Activated naive CD4-positive, alpha-beta T cell treated with anti-CD3 and anti-CD28 coated beads for 36 hours (primary cell): Measurements from ENCODE around the gene BAZ2B. TPM values are rescaled to one million over a fixed set of nuclear protein-coding genes. Genes with fewer than 3 reads are reported as not detected.
A peak's percentile ranks its signal among the peaks of the same experiment; 100 is the strongest.
"Not testable (repeated sequence)": the region's sequence is repeated elsewhere in the genome, so short reads cannot be mapped to it uniquely, and the experiment has no call there.

Experiments
- CTCF ChIA-PET: fragments of 350-600 bp; sonication (Branson Sonifier 250); formaldehyde crosslinking; loops from one replicate; lab custom pipeline; 2021; ENCODE audit warnings: antibody characterized with exemption; lab: Charles Lee
- DNase-seq: peaks from one replicate; pipeline ENCODE4 v3.0.0-alpha.2; 2020
- H3K27ac Mint-ChIP-seq: one replicate; pipeline ENCODE4 v1.8.0; 2021; ENCODE audit warnings: mild to moderate bottlenecking, mixed read lengths
- H3K27me3 Mint-ChIP-seq: one replicate; pipeline ENCODE4 v1.8.0; 2021; ENCODE audit warnings: low read depth, mixed read lengths
- H3K36me3 Mint-ChIP-seq: one replicate; pipeline ENCODE4 v1.8.0; 2021; ENCODE audit warnings: low read depth, mixed read lengths
- H3K4me1 Mint-ChIP-seq: one replicate; pipeline ENCODE4 v1.8.0; 2021; ENCODE audit warnings: low read depth, mixed read lengths
- H3K4me3 Mint-ChIP-seq: one replicate; pipeline ENCODE4 v1.8.0; 2021; ENCODE audit warnings: mild to moderate bottlenecking, moderate library complexity, mixed read lengths
- H3K9me3 Mint-ChIP-seq: one replicate; pipeline ENCODE4 v1.8.0; 2021; ENCODE audit warnings: mixed read lengths
- intact Hi-C: fragments of 100-400 bp; cut with micrococcal nuclease; formaldehyde crosslinking; loops from one replicate; pipeline ENCODE4 v1.15.1; 2023
- total RNA-seq, 2 experiments: library from RNA; stranded (reverse); gene quantifications; one replicate each; pipeline ENCODE4 v1.2.3, GENCODE V29; 2021

Gene BAZ2B
- total RNA-seq, 2 experiments from 2014 or later: 8.3 to 9.7 TPM

GRCh38 chr2:159410276-159410675 lies 206.1 kb downstream of the BAZ2B start:
- H3K27ac Mint-ChIP-seq: no peak overlapping the region

GRCh38 chr2:159409116-159409800 lies 207.1 kb downstream of the BAZ2B start:
- intact Hi-C loops: no loop called here
- no peak overlapping the region for H3K27ac Mint-ChIP-seq

More at GRCh38 chr2:159410276-159410675, 206.1 kb downstream of the BAZ2B start:
- Mint-ChIP-seq H3K4me3 (no peak overlapping the region), H3K9me3 (no peaks in the 10 kb centered on the region), H3K27me3 (no peaks in the 10 kb centered on the region), H3K36me3 (peaks cover 3% of the 10 kb centered on the region), H3K4me1 (peaks cover 5% of the 10 kb centered on the region)
- peak; percentile 10 for DNase-seq
- CTCF ChIA-PET: no interaction called here
- intact Hi-C loops: no loop called here

GRCh38 chr2:159402790-159403189 lies 213.6 kb downstream of the BAZ2B start:
- H3K9me3 Mint-ChIP-seq: no peaks in the 10 kb centered on the region
- no peaks in the 10 kb centered on the region for H3K36me3 Mint-ChIP-seq
- no peak overlapping the region for H3K4me3 Mint-ChIP-seq
- DNase-seq: no peak
- H3K27me3 Mint-ChIP-seq: no peaks in the 10 kb centered on the region
- intact Hi-C loops: no loop called here
- no peaks in the 10 kb centered on the region for H3K4me1 Mint-ChIP-seq
- H3K27ac Mint-ChIP-seq: no peak overlapping the region
- CTCF ChIA-PET: no interaction called here

More at GRCh38 chr2:159409116-159409800, 207.1 kb downstream of the BAZ2B start:
- H3K9me3 Mint-ChIP-seq: no peaks in the 10 kb centered on the region
- no peak overlapping the region for H3K4me3 Mint-ChIP-seq
- CTCF ChIA-PET: no interaction called here
- peaks cover 3% of the 10 kb centered on the region for H3K36me3 Mint-ChIP-seq
- peaks cover 5% of the 10 kb centered on the region for H3K4me1 Mint-ChIP-seq
- DNase-seq: no peak
- no peaks in the 10 kb centered on the region for H3K27me3 Mint-ChIP-seq

- H3K4me1 Mint-ChIP-seq, H3K4me3 Mint-ChIP-seq, H3K27me3 Mint-ChIP-seq, H3K9me3 Mint-ChIP-seq, CTCF ChIA-PET, H3K36me3 Mint-ChIP-seq, H3K27ac Mint-ChIP-seq, DNase-seq, intact Hi-C loops: not testable (repeated sequence)
These were observed 214.2 kb downstream of the BAZ2B start for GRCh38 chr2:159402160-159402559.

GRCh38 chr2:159399716-159400415 lies 216.5 kb downstream of the BAZ2B start:
- Mint-ChIP-seq H3K27ac (no peak overlapping the region), H3K4me1 (no peaks in the 10 kb centered on the region), H3K4me3 (no peak overlapping the region), H3K9me3 (no peaks in the 10 kb centered on the region), H3K36me3 (peaks cover 2% of the 10 kb centered on the region), H3K27me3 (no peaks in the 10 kb centered on the region)
- no peak for DNase-seq
- CTCF ChIA-PET: no interaction called here
- intact Hi-C loops: no loop called here

GRCh38 chr2:159396799-159397198 lies 219.5 kb downstream of the BAZ2B start:
- no peak overlapping the region for H3K4me3 Mint-ChIP-seq
- no peaks in the 10 kb centered on the region for H3K9me3 Mint-ChIP-seq
- peaks cover 2% of the 10 kb centered on the region for H3K36me3 Mint-ChIP-seq
- no peak overlapping the region for H3K27ac Mint-ChIP-seq
- intact Hi-C loops: no loop called here
- CTCF ChIA-PET: no interaction called here
- no peaks in the 10 kb centered on the region for H3K27me3 Mint-ChIP-seq
- no peaks in the 10 kb centered on the region for H3K4me1 Mint-ChIP-seq
- no peak for DNase-seq

- CTCF ChIA-PET: no interaction called here
- Mint-ChIP-seq H3K4me3 (no peak overlapping the region), H3K4me1 (no peaks in the 10 kb centered on the region), H3K27me3 (no peaks in the 10 kb centered on the region), H3K27ac (no peak overlapping the region), H3K36me3 (peaks cover 2% of the 10 kb centered on the region), H3K9me3 (no peaks in the 10 kb centered on the region)
- intact Hi-C loops: no loop called here
- DNase-seq: no peak
These were observed 233.8 kb downstream of the BAZ2B start for GRCh38 chr2:159382447-159383028.

- Mint-ChIP-seq H3K4me1 (no peaks in the 10 kb centered on the region), H3K9me3 (no peaks in the 10 kb centered on the region), H3K27me3 (no peaks in the 10 kb centered on the region), H3K36me3 (peaks cover 2% of the 10 kb centered on the region), H3K27ac (no peak overlapping the region), H3K4me3 (no peak overlapping the region)
- intact Hi-C loops: no loop called here
- CTCF ChIA-PET: no interaction called here
- no peak for DNase-seq
These were observed 234.8 kb downstream of the BAZ2B start for GRCh38 chr2:159381574-159381973.

GRCh38 chr2:159380685-159381239 lies 235.6 kb downstream of the BAZ2B start:
- no peak for DNase-seq
- no peak overlapping the region for H3K4me3 Mint-ChIP-seq
- H3K4me1 Mint-ChIP-seq: no peaks in the 10 kb centered on the region
- no peaks in the 10 kb centered on the region for H3K9me3 Mint-ChIP-seq
- H3K27ac Mint-ChIP-seq: no peak overlapping the region
- peaks cover 2% of the 10 kb centered on the region for H3K36me3 Mint-ChIP-seq
- intact Hi-C loops: no loop called here
- CTCF ChIA-PET: no interaction called here
- no peaks in the 10 kb centered on the region for H3K27me3 Mint-ChIP-seq

- Mint-ChIP-seq H3K36me3 (peaks cover 2% of the 10 kb centered on the region), H3K27me3 (no peaks in the 10 kb centered on the region), H3K4me3 (no peak overlapping the region), H3K9me3 (no peaks in the 10 kb centered on the region), H3K27ac (no peak overlapping the region), H3K4me1 (no peaks in the 10 kb centered on the region)
- intact Hi-C loops: no loop called here
- CTCF ChIA-PET: no interaction called here
- no peak for DNase-seq
These were observed 237.2 kb downstream of the BAZ2B start for GRCh38 chr2:159379181-159379580.

- Mint-ChIP-seq H3K4me3 (no peak overlapping the region), H3K9me3 (no peaks in the 10 kb centered on the region), H3K4me1 (no peaks in the 10 kb centered on the region), H3K27me3 (no peaks in the 10 kb centered on the region), H3K36me3 (peaks cover 5% of the 10 kb centered on the region), H3K27ac (no peak overlapping the region)
- CTCF ChIA-PET: interaction anchor here (1.2 kb wide), 1 partner anchor 11 kb away, joined by 3 read pairs; no protein-coding TSS in a partner anchor
- DNase-seq: no peak
- intact Hi-C loops: no loop called here
These were observed 241.1 kb downstream of the BAZ2B start for GRCh38 chr2:159375241-159375640.

- no peaks in the 10 kb centered on the region for H3K4me1 Mint-ChIP-seq
- no peak overlapping the region for H3K27ac Mint-ChIP-seq
- H3K4me3 Mint-ChIP-seq: no peak overlapping the region
- H3K27me3 Mint-ChIP-seq: no peaks in the 10 kb centered on the region
- no peaks in the 10 kb centered on the region for H3K9me3 Mint-ChIP-seq
- intact Hi-C loops: no loop called here
- H3K36me3 Mint-ChIP-seq: peaks cover 11% of the 10 kb centered on the region
- CTCF ChIA-PET: interaction anchor here (0.8 kb wide), 1 partner anchor 197 kb away, joined by 3 read pairs; no protein-coding TSS in a partner anchor
- no peak for DNase-seq
These were observed 244.8 kb downstream of the BAZ2B start for GRCh38 chr2:159371506-159371905.
